ENCODE results near the gene UBE2R2. TPM values are rescaled to one million over a fixed set of nuclear protein-coding genes. Genes with fewer than 3 reads are reported as not detected.
"Not testable (repeated sequence)": the region's sequence is repeated elsewhere in the genome, so short reads cannot be mapped to it uniquely, and the experiment has no call there.

UBE2R2 gene
- total RNA-seq, 1 donor from 2014 or later = 88.0 TPM

DNA sequence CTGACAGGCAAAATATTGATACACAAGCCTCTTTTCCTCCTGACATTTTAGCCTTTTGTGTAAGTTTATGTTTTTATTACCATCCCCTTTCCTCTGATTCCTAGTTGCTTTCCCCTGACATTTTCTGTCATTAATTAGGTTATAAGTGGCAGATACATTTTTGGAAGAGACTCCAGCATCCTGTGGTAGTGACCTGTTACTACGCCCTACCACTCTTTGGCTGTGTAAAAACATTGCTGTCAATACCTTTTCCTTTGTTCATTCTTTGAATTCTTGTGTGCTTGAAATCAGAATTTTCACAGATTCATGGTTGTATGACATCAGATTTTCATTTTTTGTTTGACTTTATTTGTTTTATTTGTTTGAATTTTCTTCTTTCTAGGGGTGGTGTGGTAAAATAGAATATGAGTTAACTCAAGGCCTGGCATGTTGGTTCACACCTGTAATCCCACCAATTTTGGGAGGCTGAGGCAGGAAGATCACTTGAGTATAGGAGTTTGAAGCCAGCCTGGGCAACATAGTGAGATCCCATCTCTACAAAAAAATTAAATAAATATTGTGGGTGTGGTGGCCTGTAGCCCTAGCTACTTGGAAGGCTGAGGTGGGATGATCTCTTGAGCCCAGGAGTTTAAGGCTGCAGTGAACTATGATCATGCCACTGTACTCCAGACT is 43.4 kb downstream of the UBE2R2 start:
- H3K4me1 Mint-ChIP-seq = peaks cover 13% of the 10 kb centered on the region
- DNase-seq (ENCODE audit: low read depth, low spot score) = no peak
- TF ChIP-seq, protein P1, sequence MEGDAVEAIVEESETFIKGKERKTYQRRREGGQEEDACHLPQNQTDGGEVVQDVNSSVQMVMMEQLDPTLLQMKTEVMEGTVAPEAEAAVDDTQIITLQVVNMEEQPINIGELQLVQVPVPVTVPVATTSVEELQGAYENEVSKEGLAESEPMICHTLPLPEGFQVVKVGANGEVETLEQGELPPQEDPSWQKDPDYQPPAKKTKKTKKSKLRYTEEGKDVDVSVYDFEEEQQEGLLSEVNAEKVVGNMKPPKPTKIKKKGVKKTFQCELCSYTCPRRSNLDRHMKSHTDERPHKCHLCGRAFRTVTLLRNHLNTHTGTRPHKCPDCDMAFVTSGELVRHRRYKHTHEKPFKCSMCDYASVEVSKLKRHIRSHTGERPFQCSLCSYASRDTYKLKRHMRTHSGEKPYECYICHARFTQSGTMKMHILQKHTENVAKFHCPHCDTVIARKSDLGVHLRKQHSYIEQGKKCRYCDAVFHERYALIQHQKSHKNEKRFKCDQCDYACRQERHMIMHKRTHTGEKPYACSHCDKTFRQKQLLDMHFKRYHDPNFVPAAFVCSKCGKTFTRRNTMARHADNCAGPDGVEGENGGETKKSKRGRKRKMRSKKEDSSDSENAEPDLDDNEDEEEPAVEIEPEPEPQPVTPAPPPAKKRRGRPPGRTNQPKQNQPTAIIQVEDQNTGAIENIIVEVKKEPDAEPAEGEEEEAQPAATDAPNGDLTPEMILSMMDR (conservative IDR thresholded peaks at IDR 0.05) = peak; percentile 42
- no peak overlapping the region for H3K4me3 Mint-ChIP-seq
- H3K27ac Mint-ChIP-seq (ENCODE audit: unreplicated experiment) = no peak overlapping the region
- no peaks in the 10 kb centered on the region for H3K9me3 Mint-ChIP-seq
- peaks cover 2% of the 10 kb centered on the region for H3K36me3 Mint-ChIP-seq (ENCODE audit: low read depth)
- H3K27me3 Mint-ChIP-seq (ENCODE audit: low read depth) = no peaks in the 10 kb centered on the region

DNA sequence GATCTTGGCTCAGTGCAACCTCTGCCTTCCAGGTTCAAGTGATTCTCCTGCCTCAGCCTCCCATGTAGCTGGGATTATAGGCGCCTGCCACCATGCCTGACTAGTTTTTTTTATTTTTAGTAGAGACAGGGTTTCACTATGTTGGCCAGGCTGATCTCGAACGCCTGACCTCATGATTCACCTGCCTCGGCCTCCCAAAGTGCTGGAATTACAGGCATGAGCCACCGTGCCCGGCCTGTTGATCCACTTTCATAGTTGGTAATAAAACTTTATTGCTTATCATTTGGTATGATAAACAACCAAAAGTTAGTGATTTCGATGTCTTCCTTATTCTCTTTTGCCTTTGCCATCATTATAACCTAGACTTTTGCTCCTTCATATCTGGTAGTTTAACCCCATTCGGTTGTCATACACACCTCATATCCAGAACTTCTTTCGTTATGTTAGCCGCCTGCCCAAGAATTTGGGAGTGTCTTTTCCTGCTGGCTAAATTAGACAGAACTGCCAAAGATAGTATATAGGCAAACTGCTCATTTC is 45.0 kb downstream of the UBE2R2 start:
- no peak for DNase-seq (ENCODE audit: low read depth, low spot score)
- H3K4me3 Mint-ChIP-seq = no peak overlapping the region
- H3K27ac Mint-ChIP-seq (ENCODE audit: unreplicated experiment) = no peak overlapping the region
- H3K27me3 Mint-ChIP-seq (ENCODE audit: low read depth) = no peaks in the 10 kb centered on the region
- H3K4me1 Mint-ChIP-seq = peaks cover 10% of the 10 kb centered on the region
- TF ChIP-seq, protein P1 (conservative IDR thresholded peaks at IDR 0.05) = no peak
- peaks cover 2% of the 10 kb centered on the region for H3K36me3 Mint-ChIP-seq (ENCODE audit: low read depth)
- H3K9me3 Mint-ChIP-seq = no peaks in the 10 kb centered on the region

DNA sequence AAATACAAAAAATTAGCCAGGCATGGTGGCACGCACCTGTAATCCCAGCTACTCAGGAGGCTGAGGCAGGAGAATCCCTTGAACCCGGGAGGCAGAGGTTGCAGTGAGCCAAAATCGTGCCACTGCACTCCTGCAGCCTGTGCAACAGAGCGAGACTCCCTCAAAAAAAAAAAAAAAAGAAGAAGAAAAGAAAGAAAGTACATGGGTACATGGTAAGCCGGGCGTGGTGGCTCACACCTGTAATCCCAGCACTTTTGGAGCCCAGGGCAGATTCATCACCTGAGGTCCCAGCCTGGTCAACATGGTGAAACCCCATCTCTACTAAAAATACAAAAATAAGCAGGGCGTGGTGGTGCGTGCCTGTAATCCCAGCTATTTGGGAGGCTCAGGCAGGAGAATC is 46.1 kb downstream of the UBE2R2 start:
- not testable (repeated sequence) for H3K27ac Mint-ChIP-seq (ENCODE audit: unreplicated experiment); H3K4me3 Mint-ChIP-seq

DNA sequence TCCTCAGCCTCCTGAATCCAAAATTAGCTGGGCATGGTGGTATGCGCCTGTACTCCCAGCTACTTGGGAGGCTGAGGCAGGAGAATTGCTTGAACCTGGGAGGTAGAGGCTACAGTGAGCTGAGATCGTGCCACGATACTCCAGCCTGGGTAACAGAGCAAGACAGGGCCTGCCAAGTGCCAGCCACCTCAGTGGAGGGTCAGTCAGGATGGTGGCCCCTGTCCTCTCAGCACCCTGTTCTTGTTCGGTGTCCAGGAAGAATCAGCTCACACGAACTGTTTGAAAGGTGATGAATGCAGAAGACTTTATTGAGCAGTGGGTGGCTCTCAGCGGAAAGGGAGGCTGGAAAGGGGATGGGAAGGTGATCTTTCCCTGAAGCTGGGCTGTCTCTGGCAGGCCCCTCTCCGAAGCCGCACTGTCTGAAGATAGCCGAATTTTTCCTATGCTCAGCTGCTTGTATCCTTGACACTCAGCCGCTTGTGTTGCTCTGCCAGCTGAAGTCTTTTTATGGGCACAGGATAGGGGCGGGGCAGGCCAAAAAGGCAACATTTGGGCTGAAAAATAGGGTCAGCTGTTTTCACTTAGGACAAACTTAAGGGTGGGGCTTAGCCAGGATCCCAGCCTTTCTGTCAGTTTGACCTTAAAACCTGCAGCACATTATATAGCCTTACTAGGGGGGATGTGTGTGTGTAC is 50.9 kb downstream of the UBE2R2 start:
- Mint-ChIP-seq H3K27me3 (ENCODE audit: low read depth) (no peaks in the 10 kb centered on the region), H3K36me3 (ENCODE audit: low read depth) (no peaks in the 10 kb centered on the region), H3K4me3 (no peak overlapping the region), H3K27ac (ENCODE audit: unreplicated experiment) (no peak overlapping the region), H3K4me1 (peaks cover 11% of the 10 kb centered on the region), H3K9me3 (no peaks in the 10 kb centered on the region)
- TF ChIP-seq, protein P1 (conservative IDR thresholded peaks at IDR 0.05) = no peak
- DNase-seq (ENCODE audit: low read depth, low spot score) = no peak

More for the DNA sequence above, 46.1 kb downstream of the UBE2R2 start:
- DNase-seq (ENCODE audit: low read depth, low spot score); H3K9me3 Mint-ChIP-seq; H3K27me3 Mint-ChIP-seq (ENCODE audit: low read depth); H3K36me3 Mint-ChIP-seq (ENCODE audit: low read depth): not testable (repeated sequence)
- peaks cover 15% of the 10 kb centered on the region for H3K4me1 Mint-ChIP-seq

DNA sequence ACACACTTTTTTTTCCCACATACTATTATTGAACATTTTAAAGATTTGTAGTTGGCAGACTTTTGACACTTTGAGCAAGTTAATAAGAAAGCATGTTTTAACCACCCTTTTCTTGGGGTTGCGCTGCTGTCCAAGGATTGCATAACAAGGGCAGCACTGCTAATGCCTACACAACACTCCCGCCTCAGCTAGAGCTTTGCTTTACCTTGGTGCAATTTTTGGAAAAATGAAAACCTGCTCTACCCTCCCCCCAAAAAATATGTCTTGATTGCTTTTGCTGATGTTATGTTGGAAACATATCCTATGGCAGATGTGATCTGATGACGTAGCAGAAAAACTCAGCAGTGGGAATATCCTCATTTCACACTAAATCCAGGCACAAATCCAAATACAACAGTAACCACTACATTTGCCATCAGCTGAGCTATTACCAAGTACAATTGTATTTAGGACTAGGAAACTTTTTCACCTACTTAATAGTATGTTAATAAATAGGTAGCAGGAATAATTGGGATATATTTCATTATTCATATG is 51.5 kb downstream of the UBE2R2 start:
- no peak for DNase-seq (ENCODE audit: low read depth, low spot score)
- TF ChIP-seq, protein P1 (conservative IDR thresholded peaks at IDR 0.05) = no peak
- H3K4me1 Mint-ChIP-seq = peaks cover 11% of the 10 kb centered on the region
- H3K27ac Mint-ChIP-seq (ENCODE audit: unreplicated experiment) = no peak overlapping the region
- no peaks in the 10 kb centered on the region for H3K27me3 Mint-ChIP-seq (ENCODE audit: low read depth)
- no peaks in the 10 kb centered on the region for H3K9me3 Mint-ChIP-seq
- no peaks in the 10 kb centered on the region for H3K36me3 Mint-ChIP-seq (ENCODE audit: low read depth)
- no peak overlapping the region for H3K4me3 Mint-ChIP-seq

DNA sequence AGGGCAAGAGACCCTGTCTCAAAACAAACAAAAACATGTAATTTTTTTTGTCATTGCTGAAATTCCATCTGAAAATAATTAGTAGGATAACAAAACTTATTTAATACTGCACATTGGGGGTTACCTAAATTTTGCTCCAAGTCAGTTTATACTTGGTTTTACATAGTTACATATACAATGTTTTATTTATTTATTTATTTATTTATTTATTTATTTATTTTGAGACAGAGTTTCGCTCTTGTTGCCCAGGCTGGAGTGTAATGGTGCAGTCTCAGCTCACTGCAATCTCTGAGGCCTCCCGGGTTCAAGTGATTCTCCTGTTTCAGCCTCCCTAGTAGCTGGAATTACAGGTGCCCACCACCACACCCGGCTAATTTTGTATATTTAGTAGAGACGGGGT is 52.3 kb downstream of the UBE2R2 start:
- not testable (repeated sequence) for H3K27ac Mint-ChIP-seq (ENCODE audit: unreplicated experiment); H3K9me3 Mint-ChIP-seq; H3K4me3 Mint-ChIP-seq; H3K27me3 Mint-ChIP-seq (ENCODE audit: low read depth); H3K36me3 Mint-ChIP-seq (ENCODE audit: low read depth); DNase-seq (ENCODE audit: low read depth, low spot score)
- H3K4me1 Mint-ChIP-seq = peaks cover 11% of the 10 kb centered on the region
